G401 (cell line): Measurements from ENCODE around the gene ZNF366. TPM values are rescaled to one million over a fixed set of nuclear protein-coding genes. Genes with fewer than 3 reads are reported as not detected.
"Not testable (repeated sequence)": the region's sequence is repeated elsewhere in the genome, so short reads cannot be mapped to it uniquely, and the experiment has no call there.

ENCODE experiments used
- DNase-seq: peaks from one replicate; pipeline ENCODE4 v3.0.0-alpha.2; 2015; ENCODE audit warnings: low spot score
- in situ Hi-C: cut with HindIII; loops from 2 replicates; pipeline ENCODE4 v1.10.0; 2016; ENCODE audit warnings: low sequenced_read_pairs, mixed read lengths
- total RNA-seq: library from RNA; depleted of rRNA; stranded (reverse); fragments of >200 nt; shearing (Covaris generic); gene quantifications from 2 replicates; pipeline ENCODE4 v1.2.3, GENCODE V29; 2014

ZNF366 gene
- total RNA-seq, 1 experiment from 2014 or later, result not detected

DNA sequence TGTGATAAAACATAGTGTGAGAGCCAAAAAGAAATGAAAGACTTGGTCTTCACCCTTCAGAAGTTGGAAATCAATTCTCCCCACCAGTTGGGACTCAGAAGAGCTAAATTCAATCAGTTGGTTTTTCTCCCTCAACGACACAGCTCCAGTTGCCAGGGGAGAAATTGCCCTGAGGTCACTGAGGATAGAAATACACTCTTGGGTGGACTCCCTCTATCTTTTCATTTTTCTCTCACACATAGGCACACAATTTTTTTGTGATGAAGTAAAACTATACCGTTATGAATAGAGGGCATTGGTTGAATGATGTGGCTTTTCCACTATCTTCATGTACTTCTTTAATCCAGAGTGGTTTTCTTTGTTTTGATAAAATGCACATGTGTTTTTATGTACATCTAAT lies 80.2 kb downstream of the ZNF366 start:
- DNase-seq, result no peak
- in situ Hi-C loops, result no loop called here

DNA sequence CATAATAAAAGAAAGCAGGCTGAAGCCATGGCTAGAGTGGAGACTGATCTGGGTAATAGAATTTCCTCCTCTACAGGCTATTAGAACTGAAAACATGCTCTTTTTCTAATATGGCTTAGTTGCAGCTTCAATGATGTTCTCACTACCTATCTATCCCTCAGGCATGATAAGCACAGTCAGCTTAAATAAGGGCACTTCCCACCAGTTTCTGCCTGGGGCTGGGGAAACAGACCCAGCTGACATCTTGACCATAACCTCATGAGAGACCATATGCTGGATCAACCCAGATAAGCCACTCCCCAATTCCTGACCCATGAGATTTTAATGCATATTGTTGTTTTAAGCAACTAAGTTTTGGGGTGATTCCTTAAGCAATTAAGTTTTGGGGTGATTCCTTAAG lies 81.2 kb downstream of the ZNF366 start:
- no peak for DNase-seq
- in situ Hi-C loops, result no loop called here

DNA sequence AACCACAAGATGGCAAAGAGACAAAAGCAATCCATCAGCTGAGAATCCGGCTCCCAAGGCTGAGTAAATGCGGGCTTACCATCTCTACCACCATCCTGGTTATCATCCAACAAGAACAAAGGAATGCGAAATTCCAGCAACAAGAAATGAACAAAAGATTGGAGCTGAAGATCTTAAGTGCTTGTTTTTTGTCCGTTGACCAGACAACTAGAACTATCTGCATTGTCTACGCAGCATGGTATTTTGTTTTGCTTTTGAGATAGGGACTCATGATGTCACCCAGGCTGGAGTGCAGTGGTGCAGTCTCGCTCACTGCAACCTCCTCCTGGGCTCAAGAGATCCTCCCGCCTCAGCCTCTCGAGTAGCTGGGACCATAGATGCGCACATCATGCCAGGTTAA lies 88.9 kb downstream of the ZNF366 start:
- DNase-seq, result no peak
- in situ Hi-C loops, result no loop called here

DNA sequence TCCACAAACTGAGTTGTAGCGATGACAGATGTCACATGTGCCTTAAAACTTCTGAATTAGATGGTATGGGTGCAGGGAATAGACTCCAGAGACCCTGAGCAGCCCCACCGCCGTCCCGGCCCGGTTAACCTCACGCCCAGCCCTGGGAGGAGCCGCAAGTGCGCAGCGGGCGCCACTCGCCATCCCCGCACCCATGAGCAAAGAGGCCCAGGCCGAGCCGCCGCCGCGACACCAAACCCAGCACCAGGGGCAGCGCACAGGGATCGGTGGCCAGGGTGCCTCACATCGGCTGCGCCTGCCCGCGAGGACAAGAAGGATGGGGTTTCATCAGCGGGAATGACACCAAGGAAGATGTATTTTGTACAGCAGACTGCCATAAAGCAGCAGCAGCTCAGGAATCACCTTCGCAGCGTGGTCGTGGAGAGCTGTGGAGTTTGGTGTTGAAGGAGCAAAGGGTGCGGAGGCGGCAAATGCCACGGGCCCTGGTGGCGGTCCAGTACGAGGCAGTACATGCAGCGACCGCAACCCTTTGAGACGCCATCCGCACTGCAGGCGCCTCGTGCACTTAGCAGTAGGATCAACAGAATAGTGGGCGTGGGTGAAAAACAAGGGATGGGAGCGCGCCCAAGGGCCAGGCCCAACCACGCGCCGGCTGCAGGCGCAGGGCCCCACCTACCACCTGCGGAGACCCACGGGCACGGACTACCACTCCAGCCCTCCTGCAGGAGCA lies 89.7 kb downstream of the ZNF366 start:
- no peak for DNase-seq
- in situ Hi-C loops, result no loop called here

DNA sequence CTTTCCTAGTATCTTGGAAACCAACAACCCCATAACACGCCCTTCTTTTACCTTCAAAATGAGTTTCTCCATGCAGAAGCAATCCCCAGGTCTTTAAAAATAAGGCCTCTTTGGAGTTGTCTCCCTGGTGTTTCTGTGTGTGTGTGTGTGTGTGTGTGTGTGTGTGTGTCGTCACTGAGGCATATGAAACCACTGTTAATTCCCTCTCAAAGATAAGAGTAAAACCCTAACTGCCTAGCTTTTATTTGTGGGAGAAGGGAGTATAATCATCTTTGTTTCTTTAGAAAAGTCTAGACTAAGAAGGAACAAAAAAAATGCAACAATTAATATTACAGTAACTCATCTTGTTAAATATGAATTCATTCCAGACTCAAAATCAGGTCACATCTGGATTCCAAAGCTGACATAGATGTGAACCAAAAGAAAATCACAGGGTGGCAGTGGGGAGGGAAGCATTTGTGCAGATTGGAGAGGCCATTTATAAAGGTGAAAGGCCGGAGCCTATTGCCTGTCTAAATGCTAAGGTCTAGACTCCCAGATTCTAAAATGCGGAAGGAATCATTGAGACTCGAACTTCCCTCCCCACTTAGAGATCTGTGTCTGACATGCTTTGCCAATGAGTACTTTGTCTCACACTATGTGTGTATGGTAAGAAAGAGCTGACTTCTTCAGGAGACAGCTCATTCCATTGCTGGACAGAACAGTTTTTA lies 91.4 kb downstream of the ZNF366 start:
- DNase-seq, result no peak
- in situ Hi-C loops, result no loop called here

DNA sequence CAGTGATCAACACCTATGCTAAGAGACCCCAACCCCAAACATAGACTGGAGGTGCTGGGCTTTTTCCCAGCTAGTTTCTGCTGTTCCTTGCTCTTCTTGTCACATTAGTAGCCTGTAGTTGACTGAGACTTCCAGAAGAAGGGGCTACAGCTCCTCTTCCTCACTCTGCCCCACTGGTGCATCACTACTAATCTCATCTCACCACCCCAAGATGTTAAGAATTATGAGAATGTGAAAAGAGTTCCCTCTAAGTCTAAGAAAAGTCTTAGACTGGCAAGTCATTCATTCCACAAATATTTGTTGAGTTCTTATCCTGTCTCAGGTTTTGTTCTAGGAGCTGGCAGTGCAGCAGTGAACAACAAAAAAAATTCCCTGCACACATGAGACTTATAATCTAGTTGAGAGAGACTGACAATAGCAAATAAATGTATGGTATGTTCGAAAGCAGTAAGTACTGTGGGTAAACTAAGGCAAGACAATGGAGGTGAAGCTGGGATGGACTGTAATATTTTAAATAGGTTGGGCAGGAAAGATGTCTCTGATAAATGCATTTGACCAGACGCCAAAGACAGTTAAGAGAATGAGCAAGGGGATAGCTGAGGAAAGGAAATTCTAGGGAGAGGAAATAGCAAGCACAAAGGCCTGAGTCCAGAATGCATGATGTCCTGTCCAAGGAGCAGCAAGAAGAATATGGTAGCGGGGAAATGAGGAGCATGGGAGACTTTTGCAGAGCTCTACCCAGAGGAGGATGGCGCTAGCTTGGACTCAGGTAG lies 94.7 kb downstream of the ZNF366 start:
- in situ Hi-C loops, result no loop called here
- no peak for DNase-seq

DNA sequence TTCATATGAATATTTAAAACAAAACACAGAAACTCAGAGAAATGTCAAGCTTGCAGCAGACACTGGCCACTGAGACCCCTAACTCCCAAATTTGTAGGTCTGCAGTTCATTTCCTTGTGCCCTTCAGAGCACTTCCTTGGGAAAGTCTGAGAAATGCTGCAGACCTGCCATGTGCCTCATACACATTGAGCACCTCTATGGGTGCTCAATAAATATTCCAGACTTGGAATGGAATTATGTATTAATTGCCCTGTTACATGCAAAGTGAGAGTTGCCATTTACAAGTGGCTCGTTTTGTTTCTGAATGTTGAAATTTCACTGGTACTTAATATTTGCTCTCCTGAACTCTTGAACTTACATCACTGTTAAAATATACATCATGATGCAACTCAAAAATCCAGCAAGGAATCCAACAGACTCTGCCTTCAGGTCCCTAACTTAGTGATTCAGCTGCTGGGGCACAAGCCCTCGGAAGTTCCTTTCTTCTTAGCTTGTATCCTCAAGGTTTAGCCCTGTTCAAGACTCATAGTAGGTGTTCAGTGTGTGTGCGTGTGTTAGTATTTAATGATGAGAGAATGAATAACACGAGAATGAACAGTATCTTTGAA lies 96.4 kb downstream of the ZNF366 start:
- in situ Hi-C loops, result no loop called here
- no peak for DNase-seq

DNA sequence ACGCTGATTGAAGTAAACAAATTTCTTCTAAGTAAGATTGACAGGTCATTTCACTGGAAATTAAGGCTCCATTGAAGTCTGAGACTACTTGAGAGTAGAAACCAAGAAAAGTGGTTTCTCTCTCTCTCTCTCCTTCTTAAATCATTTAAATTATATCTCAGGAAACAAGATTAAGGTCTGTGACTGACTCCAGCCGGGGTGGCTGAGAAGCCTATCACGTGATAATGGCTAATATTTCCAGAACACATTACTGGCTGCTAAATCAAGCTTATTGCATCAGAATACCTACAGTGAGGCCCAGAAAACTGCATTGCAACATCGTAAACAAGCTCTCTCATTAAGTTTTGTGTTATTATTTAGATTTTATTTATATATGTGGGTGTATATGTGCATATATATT lies 98.6 kb downstream of the ZNF366 start:
- DNase-seq, result no peak
- in situ Hi-C loops, result no loop called here

DNA sequence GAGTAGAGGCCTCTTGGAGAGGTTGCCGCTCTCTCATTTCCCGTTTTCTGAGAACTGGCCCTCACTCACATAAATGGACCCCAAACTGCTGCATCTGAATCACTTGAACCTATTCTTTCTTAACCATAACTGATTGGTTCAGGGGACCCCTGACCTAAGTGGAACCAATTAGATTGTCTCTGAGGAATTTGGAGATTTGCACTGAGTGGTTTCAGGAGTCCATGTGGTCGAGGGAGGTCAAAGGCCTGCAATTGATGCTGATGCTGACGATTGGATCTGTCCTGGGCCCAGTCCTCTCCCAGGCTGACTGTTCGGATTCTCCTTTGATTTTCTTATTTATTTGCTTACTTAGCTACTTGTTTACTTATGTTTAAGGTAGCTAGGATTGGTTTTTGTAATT lies 99.1 kb downstream of the ZNF366 start:
- DNase-seq, result no peak
- in situ Hi-C loops, result no loop called here

DNA sequence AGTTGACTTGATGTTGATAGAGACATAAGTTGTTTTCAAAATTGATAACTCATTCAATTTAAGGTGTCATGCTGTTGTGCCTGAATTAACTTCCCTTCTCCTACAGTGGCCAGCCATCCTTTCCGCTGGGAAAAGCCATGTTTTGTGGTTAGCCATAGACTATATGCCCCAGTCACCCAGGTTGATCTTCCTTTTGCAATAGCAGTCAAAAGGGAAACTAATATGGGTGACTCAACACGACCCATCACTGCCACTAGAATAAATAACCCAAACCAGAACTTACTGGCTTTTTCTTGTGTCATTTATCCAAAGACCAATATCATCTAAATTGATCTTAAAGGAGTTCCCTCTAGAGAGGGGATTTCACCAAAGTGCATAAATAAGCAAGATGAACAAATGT lies 99.7 kb downstream of the ZNF366 start:
- in situ Hi-C loops, result no loop called here

DNA sequence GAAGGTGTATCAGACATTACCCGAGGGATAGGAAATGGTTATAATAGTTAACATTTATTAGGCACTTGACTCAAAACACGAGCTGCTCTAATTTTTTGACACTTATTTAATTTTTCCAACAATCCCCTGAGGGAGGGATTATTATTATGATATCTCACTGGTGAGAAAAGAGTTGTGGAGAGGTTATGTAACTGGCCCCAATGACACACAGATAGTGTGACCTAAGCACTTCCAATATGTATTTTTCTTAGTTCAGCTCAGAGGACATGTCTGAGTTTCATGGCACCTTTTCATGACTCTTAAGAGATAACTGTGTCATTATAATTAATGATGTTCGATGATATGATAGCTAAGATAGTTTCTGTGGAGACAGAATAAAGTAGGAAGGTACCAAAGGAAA lies 100.1 kb downstream of the ZNF366 start:
- in situ Hi-C loops, result no loop called here
- no peak for DNase-seq

More for the DNA sequence above, 99.7 kb downstream of the ZNF366 start:
- no peak for DNase-seq

DNA sequence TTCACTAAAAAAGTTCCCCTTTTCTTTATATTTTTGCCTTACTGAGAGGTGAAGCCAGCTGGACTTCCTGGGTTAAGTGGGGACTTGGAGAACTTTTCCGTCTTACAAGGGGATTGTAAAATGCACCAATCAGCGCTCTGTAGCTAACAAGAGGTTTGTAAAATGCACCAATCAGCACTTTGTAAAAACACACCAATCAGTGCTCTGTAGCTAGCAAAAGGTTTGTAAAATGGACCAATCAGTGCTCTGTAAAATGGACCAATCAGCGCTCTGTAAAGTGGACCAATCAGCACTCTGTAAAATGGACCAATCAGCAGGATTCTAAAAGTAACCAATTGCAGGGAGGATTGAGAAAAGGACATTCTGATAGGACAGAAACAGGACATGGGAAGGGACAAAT lies 102.4 kb downstream of the ZNF366 start:
- DNase-seq, in situ Hi-C loops: not testable (repeated sequence)

DNA sequence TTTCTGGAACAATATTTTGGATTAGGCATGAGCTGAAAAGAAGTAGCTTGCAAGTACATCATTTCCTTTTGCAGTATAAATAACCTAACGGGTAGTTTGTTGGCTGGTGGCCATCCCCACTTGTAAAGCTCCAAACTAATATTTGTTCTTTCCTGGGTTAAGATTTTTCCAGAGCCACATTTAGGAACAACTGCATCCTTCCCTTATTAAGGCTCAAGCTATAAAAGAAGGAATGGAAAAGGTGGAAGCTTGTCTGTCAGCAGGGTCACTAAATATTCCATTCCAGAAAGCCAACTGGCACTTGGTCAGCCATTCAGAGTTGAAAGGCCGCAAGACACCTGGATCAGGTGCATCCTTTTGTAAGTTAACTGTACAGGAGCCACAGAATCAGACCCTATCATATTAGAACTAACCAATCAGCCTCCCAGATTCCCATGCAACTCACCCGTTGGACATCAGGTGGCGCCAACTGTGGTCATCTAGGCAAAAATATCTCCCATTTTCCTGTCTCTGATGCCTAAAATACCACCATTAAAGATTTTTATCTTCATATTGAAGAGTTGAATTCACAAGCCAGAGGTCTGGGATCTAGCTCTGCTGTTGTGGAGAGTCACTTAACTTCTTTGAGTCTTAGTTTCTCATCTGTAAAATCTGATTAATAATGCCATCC lies 104.1 kb downstream of the ZNF366 start:
- DNase-seq, result no peak
- in situ Hi-C loops, result no loop called here

DNA sequence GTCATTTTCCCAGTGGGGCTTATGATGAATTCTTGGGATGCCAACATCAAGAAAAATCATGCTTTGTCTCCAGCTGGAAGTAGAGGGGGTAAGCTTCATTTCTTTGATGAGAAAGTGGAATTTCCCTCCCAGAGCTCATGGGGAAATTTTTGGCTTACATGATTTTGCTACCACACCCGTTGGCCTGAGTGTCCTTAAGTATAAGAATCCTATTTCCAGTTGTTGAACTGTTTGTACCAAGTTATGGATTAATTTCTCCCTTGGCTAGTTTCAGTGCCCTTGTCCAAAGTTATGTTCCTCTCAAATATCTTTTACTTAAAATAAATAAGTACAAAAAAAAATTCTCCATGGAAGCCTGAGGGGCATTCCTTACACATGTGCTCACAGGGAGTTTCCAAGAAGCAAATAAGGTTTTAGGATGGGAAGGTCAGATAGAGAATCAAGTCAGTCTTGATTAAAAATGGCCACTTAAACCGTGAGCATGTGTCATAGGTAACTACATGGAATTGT lies 104.8 kb downstream of the ZNF366 start:
- DNase-seq, result no peak
- in situ Hi-C loops, result no loop called here

DNA sequence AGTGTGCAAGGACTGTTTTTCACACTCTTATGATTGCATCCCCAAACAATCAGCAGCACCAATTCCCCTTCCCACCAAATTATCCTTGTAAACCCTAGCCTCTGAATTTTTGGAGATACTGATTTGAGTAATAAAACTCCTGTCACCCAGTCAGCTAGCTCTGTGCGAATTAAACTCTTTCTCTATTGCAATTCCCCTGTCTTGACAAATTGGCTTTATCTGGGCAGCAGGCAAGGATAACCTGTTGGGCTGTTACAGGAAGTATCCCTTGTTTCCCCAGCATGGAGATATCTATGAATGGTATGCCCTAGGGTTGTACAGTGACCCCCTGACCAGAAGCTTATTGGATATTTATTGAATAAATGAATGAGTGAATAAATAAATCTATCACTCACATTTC lies 106.3 kb downstream of the ZNF366 start:
- in situ Hi-C loops, result no loop called here
- no peak for DNase-seq

DNA sequence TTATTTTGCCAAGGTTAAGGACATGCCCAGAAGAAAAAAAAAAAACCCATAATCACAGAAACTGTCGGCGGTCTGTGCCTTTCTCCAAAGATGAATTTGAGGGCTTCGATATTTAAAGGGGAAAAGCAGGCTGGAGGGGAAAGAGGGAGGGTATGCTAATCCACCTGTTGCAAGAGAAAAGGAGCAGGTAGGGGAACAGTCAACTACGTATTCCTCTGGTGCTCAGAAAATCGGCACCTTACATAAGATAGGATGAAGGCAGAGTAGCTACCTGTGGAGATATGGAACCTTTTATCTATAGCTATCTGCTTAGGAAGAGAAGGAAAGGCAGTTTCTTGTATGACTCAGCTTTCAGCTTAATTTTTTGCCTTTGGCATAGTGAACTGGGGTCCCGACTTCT lies 109.4 kb downstream of the ZNF366 start:
- in situ Hi-C loops, result no loop called here
- DNase-seq, result no peak

DNA sequence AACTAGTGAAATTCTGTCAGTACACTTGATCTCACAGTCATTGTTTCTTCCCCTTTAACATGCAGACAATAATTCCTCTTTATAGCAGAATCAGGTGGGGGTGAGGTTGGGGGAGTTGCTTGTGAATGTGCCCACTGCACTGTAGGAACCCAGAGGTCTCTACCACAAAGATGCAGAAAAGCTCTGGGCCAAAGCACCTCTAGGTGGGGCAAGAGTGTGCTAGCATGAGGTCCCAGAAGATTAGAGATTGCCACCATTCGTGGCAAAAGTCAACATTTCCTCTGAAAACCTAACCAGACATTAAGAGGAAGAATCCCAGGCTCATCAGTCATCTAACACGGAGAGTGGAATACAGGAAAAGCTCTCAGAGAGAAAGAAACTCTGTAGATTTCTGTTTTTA lies 112.5 kb downstream of the ZNF366 start:
- in situ Hi-C loops, result no loop called here
- DNase-seq, result no peak

DNA sequence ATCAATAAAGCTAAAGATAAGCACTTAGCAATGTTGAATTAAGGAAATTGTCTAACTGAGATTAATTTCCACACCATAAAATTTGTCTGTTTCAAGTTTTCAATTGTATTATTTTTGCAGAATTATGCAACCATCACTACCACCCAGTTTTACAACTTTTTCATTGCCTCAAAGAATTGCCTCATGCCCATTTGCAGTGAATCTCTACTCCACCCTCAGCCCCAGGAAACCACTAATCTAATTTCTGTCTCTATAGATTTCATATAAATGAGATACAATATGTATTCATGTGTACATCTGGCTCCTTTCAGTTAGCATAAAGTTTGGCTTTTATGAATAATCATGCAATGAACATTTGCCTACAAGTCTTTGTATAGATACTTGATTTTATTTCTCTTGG lies 114.2 kb downstream of the ZNF366 start:
- in situ Hi-C loops, result no loop called here

More for the DNA sequence above, 114.2 kb downstream of the ZNF366 start:
- DNase-seq, result no peak
